ENCODE measurements around the gene DYDC2.
"Not testable (repeated sequence)": the region's sequence is repeated elsewhere in the genome, so short reads cannot be mapped to it uniquely, and the experiment has no call there.

Gene DYDC2

DNA sequence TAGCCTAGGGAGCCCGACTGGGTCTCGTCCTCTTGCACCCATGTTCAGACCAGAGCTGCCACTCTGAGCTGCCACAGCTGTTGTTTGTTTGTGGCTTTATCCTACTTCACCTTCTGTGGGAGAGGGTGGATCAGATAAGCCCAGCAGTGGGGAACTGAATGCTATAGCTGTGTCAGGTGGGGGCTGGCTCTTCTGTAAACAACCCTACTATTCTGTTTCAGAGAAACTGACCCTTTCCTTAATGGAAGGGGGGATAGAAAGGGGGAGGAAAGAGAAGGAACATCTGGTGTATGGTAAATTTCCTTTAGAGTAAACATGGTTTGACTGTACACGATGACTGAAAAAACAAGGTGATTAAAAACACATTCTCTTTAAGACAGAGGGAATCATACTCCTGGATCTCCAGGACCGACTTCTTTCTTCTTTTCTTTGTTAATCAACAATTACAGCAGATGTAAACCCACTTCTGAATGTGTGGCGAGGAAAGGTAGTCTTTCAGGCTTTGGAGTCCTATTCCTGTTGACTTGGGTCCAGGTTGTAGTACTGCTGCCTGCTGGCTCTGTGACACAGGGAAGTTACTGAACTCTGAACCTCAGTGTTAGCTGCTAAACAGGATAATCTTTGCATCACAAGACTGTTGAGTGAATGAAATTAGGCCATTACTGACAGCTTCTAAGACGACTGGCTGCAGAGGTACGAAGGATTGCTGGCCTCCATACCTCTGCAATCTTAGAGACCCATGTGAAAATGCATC lies 57.7 kb downstream of the DYDC2 start:
- no peak for FAIRE-seq

DNA sequence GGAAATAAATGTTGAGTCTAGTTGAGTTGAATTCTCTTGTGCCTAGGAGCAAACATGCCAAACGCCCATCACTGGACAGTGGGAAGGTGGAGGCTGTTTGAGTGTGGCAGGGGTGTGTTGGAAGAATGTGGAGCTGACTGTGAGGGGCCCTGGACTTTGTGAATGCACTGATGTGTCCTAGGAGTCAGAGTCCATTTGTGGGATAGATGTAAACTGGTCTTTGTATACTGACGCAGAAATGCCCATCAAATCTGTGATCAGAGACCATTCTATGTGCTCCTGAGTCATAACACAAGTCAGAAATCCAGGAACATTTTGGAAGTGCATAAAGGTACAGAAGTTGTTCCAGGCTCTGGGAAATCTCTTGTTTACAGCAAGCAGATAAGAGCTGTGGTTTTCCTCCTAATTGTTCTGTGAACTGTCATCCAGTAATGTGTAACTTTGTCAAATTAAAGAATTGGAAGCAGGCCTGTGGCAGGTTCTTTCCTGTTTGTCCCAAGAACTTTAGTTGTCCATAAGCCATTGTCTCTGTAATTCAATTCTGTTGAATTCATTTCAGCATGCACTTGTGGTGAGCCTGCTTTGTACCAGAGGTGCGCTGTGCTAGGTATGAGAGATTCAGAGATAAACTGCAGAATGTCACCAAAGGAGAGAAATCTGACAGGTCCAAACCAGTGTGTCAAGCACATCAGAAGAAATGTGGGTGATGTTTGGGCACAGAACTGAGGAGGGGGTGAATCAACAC lies 59.3 kb downstream of the DYDC2 start:
- FAIRE-seq, result no peak

DNA sequence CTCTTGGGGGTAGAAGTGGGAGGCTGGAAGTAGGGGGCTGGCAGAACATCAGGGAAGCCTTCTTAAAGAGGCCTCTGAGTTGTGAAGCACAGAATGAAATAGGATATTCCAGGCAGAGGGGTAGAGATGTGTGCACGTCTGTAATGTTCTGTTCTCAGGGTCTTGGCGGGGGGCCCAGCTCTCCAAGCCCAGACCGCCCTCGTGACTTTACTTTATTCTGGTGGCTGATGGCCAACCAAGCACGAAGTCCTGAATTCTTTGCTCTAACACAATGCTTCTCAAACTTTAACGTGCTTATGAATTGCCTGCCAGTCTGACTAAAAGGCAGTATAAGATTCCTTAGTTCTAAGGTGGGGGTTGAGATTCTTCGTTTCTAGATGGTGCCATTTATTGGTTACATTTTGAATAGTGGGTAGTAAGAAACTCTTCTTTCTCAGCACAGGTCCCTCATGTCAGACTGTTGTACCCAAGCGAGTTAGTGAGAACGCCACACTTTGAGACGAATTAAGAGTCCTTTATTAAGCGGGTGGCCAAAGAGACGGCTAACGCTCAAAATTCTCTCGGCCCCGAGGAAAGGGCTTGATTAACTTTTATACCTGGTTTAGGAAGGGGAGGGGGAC lies 60.0 kb downstream of the DYDC2 start:
- peak; percentile 68 for FAIRE-seq

DNA sequence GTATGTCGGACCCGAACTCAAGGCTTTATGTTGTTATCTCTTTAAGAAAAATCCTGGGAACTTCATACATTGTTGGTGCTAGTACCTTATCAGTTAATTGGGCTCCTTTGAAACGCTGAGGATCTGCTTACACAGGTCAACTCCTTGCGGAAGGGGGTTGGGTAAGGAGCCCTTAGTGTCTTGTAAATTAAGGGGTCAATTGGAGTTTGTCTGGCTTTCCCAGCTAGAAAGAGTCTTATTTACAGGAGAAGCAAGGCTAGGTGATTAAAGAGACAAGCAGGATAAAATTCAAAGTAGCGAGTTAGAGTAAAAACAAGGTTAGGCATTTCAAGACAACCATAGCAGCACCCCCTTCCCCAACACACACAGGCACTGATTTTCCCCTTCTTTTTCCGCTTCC lies 60.7 kb downstream of the DYDC2 start:
- not testable (repeated sequence) for FAIRE-seq
